SH-SY5Y (cell line): ENCODE measurements around the gene KYAT1.

Experiments used
- GATA2 ChIP-seq: IDR thresholded peaks from 2 replicates; pipeline ENCODE4 v1.6.1; 2011; ENCODE audit warnings: mild to moderate bottlenecking, low read depth, low read length
- GATA3 ChIP-seq: IDR thresholded peaks from 2 replicates; pipeline ENCODE4 v1.6.1; 2011; ENCODE audit warnings: low read depth, mild to moderate bottlenecking, low read length, moderate library complexity

DNA sequence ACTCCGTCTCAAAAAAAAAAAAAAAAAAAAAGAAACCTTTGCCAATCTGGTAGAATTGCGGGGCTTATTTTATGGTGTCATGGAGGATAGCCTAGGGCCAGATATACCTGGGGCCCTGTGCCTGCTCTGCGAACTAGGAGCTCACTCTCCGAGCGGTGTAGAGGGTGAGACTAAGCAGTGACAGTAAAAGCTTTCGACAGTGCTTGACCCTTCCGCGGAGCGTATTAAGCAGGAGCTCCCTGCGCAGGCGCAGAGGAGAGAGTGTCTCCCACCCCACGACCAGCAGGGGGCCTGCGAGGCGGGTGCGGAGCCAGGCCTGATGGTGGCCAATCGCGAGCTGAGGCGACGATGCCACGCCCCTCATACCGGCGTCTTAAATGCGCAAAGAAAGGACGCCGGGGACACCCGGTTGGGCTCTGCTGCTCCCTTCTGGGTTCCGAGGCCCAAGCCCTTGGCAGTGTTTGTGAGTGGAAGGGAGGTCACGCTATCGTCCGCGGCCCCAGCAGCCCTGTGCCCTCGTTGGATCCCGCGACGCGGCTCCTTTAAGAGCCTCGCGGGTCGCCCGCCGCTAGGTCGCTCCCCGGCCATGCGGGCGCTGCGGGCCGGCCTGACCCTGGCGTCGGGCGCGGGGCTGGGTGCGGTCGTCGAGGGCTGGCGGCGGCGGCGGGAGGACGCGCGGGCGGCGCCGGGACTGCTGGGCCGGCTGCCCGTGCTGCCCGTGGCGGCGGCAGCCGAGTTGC, 63.5 kb downstream of the KYAT1 start, which contains the start of gene ENDOG:
- TF ChIP-seq GATA3 (no peak), GATA2 (no peak)
